GM12891 (cell line): ENCODE measurements around the gene CNTLN.

Experiments used
- PAX5 ChIP-seq: IDR thresholded peaks from 2 replicates; pipeline ENCODE4 v1.6.1; 2011; ENCODE audit warnings: low read length, moderate library complexity, mild to moderate bottlenecking; ENCODE audit not compliant: insufficient read depth, severe bottlenecking
- POLR2A ChIP-seq: IDR thresholded peaks from 2 replicates; pipeline ENCODE4 v1.6.1; 2011; ENCODE audit warnings: low read depth, low read length, control low read depth
- POLR2AphosphoS5 ChIP-seq: IDR thresholded peaks from 2 replicates; pipeline ENCODE4 v1.6.1; 2011; ENCODE audit warnings: low read depth, low read length, control low read depth
- POU2F2 ChIP-seq: IDR thresholded peaks from 2 replicates; pipeline ENCODE4 v1.6.1; 2011; ENCODE audit warnings: low read depth, mild to moderate bottlenecking, control low read depth, low read length, moderate library complexity
- SPI1 ChIP-seq: IDR thresholded peaks from 2 replicates; pipeline ENCODE4 v1.6.1; 2011; ENCODE audit warnings: low read depth, low read length, control low read depth
- TAF1 ChIP-seq: IDR thresholded peaks from 2 replicates; pipeline ENCODE4 v1.6.1; 2011; ENCODE audit warnings: low read depth, low read length, control low read depth

DNA sequence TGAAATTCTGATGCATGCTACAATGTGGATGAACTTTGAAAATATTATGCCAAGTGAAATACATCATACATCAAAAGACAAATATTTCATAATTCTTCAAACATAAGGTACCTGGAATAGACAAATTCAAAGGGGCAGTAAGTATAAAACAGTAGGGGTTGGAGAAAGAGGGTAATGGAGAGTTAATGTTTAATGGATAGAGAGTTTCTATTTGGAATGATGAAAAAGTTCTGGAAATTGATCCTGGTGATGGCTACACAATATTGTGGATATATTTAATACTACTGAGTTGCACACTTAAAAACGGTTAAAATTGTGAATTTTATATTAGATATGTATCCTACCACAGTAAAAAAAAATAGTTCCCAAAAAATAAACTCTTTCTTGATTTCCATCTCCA lies 14.6 kb upstream of the CNTLN start:
- TF ChIP-seq TAF1 (no peak), POLR2AphosphoS5 (no peak), POLR2A (no peak), PAX5 (no peak), POU2F2 (no peak), SPI1 (no peak)
